ENCODE results near the gene SHC3. TPM values are rescaled to one million over a fixed set of nuclear protein-coding genes. Genes with fewer than 3 reads are reported as not detected.

SHC3 gene
- total RNA-seq, 1 donor from 2014 or later: 17.7 TPM

- Mint-ChIP-seq H3K9me3 (peaks cover 10% of the 10 kb centered on the region), H3K27me3 (ENCODE audit: low read depth) (no peaks in the 10 kb centered on the region), H3K4me3 (no peak overlapping the region), H3K36me3 (ENCODE audit: low read depth) (peaks cover 22% of the 10 kb centered on the region), H3K4me1 (no peaks in the 10 kb centered on the region), H3K27ac (ENCODE audit: unreplicated experiment) (no peak overlapping the region)
- DNase-seq (ENCODE audit: low read depth, low spot score): no peak
- TF ChIP-seq, protein P1, sequence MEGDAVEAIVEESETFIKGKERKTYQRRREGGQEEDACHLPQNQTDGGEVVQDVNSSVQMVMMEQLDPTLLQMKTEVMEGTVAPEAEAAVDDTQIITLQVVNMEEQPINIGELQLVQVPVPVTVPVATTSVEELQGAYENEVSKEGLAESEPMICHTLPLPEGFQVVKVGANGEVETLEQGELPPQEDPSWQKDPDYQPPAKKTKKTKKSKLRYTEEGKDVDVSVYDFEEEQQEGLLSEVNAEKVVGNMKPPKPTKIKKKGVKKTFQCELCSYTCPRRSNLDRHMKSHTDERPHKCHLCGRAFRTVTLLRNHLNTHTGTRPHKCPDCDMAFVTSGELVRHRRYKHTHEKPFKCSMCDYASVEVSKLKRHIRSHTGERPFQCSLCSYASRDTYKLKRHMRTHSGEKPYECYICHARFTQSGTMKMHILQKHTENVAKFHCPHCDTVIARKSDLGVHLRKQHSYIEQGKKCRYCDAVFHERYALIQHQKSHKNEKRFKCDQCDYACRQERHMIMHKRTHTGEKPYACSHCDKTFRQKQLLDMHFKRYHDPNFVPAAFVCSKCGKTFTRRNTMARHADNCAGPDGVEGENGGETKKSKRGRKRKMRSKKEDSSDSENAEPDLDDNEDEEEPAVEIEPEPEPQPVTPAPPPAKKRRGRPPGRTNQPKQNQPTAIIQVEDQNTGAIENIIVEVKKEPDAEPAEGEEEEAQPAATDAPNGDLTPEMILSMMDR (conservative IDR thresholded peaks at IDR 0.05): no peak
Observed at GRCh38 chr9:89116064-89116804, 62.4 kb downstream of the SHC3 start.

DNA sequence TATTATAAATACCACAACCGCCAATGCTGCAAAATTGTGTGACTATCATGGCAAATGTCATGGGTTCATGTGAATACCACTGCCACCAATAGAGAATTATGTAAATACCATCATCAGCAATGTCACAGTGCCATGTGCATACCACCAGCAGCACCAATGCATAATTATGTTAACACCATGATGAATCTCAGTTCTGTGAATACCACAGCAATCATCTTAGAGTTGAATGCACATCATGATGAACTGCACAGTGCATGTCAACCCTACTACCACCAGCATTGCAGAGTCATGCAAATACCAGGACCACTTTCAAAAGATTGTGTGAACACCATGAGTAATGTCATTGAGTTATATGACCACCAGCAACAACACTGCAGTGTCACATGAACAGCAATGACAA, 63.2 kb downstream of the SHC3 start:
- TF ChIP-seq, protein P1 (conservative IDR thresholded peaks at IDR 0.05): no peak
- no peak for DNase-seq (ENCODE audit: low read depth, low spot score)
- Mint-ChIP-seq H3K36me3 (ENCODE audit: low read depth) (peaks cover 24% of the 10 kb centered on the region), H3K4me1 (no peaks in the 10 kb centered on the region), H3K27me3 (ENCODE audit: low read depth) (no peaks in the 10 kb centered on the region), H3K4me3 (no peak overlapping the region), H3K9me3 (peaks cover 8% of the 10 kb centered on the region), H3K27ac (ENCODE audit: unreplicated experiment) (no peak overlapping the region)

DNA sequence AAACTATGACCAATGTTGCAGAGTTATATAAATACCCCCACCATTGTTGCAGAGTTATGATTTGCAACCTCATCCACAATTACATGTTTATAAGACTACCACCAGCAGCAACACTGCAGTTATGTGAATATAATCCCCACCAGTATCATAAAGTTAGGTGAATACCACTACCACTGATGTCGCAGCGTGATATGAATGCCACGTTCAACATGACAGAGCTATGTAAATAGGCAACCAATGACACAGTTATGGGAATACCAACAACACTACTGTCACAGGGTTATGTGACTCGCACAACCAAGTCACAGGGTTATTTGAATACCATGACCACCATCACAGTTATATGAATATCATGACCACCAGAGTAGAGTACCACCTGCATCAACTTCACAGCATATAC, 63.9 kb downstream of the SHC3 start:
- Mint-ChIP-seq H3K36me3 (ENCODE audit: low read depth) (peaks cover 19% of the 10 kb centered on the region), H3K4me3 (no peak overlapping the region), H3K9me3 (peaks cover 8% of the 10 kb centered on the region), H3K27ac (ENCODE audit: unreplicated experiment) (no peak overlapping the region), H3K4me1 (no peaks in the 10 kb centered on the region), H3K27me3 (ENCODE audit: low read depth) (no peaks in the 10 kb centered on the region)
- no peak for DNase-seq (ENCODE audit: low read depth, low spot score)
- TF ChIP-seq, protein P1 (conservative IDR thresholded peaks at IDR 0.05): no peak

GRCh38 chr9:89113851-89114250, 64.8 kb downstream of the SHC3 start:
- Mint-ChIP-seq H3K4me1 (no peaks in the 10 kb centered on the region), H3K36me3 (ENCODE audit: low read depth) (peaks cover 17% of the 10 kb centered on the region), H3K27me3 (ENCODE audit: low read depth) (no peaks in the 10 kb centered on the region), H3K9me3 (peaks cover 8% of the 10 kb centered on the region), H3K27ac (ENCODE audit: unreplicated experiment) (no peak overlapping the region), H3K4me3 (no peak overlapping the region)
- DNase-seq (ENCODE audit: low read depth, low spot score): no peak
- TF ChIP-seq, protein P1 (conservative IDR thresholded peaks at IDR 0.05): no peak

GRCh38 chr9:89112243-89112642, 66.4 kb downstream of the SHC3 start:
- TF ChIP-seq, protein P1 (conservative IDR thresholded peaks at IDR 0.05): no peak
- Mint-ChIP-seq H3K36me3 (ENCODE audit: low read depth) (peaks cover 15% of the 10 kb centered on the region), H3K27ac (ENCODE audit: unreplicated experiment) (no peak overlapping the region), H3K9me3 (peaks cover 8% of the 10 kb centered on the region), H3K4me1 (no peaks in the 10 kb centered on the region), H3K27me3 (ENCODE audit: low read depth) (no peaks in the 10 kb centered on the region), H3K4me3 (no peak overlapping the region)
- DNase-seq (ENCODE audit: low read depth, low spot score): no peak

Data from neural crest cell (in vitro differentiated cells).